Measurements from ENCODE around the gene AJUBA.

- TF ChIP-seq CTCF (IDR thresholded peaks at IDR 0.05) (no peak), POLR2A (IDR thresholded peaks at IDR 0.05) (no peak), POLR2AphosphoS5 (IDR thresholded peaks at IDR 0.05) (no peak), EP300 (IDR thresholded peaks at IDR 0.05) (no peak)
These were observed 1.1 kb downstream of the AJUBA start for GRCh38 chr14:22981090-22981875.
